Upper lobe of right lung (tissue), 1 donor: ENCODE results near the gene AMOTL1. TPM values are rescaled to one million over a fixed set of nuclear protein-coding genes. Genes with fewer than 3 reads are reported as not detected.

Experiments
- ATAC-seq: fragments of 200-7000 bp; cut with Tn5 transposase; one replicate; pipeline ENCODE4 v1.9.1; 2020; ENCODE audit warnings: mild to moderate bottlenecking, moderate library complexity
- DNase-seq: peaks from one replicate; pipeline ENCODE4 v3.0.0-alpha.2; 2020
- H3K27ac ChIP-seq: fragments of 200-600 bp; one replicate; pipeline ENCODE4 v1.8.0; 2022
- H3K27me3 ChIP-seq: fragments of 200-600 bp; one replicate; pipeline ENCODE4 v1.8.0; 2022; ENCODE audit warnings: mild to moderate bottlenecking
- H3K36me3 ChIP-seq: fragments of 200-600 bp; one replicate; pipeline ENCODE4 v1.8.0; 2022
- H3K4me1 ChIP-seq: fragments of 200-600 bp; one replicate; pipeline ENCODE4 v1.8.0; 2022
- H3K4me3 ChIP-seq: fragments of 200-600 bp; one replicate; pipeline ENCODE4 v1.8.0; 2022; ENCODE audit warnings: mild to moderate bottlenecking
- H3K9me3 ChIP-seq: fragments of 200-600 bp; one replicate; pipeline ENCODE4 v1.8.0; 2022
- CTCF ChIP-seq: fragments of 200-600 bp; IDR thresholded peaks from one replicate; pipeline ENCODE4 v1.8.0; 2022; ENCODE audit warnings: antibody characterized with exemption
- intact Hi-C: fragments of 100-400 bp; cut with DNase I; formaldehyde crosslinking; loops from one replicate; pipeline ENCODE4 v1.11.0; 2022
- total RNA-seq: library from RNA; stranded (reverse); fragmentation: NEBNext Ultra II Directional; extraction: Animal tissue kit (Norgen Biotek cat#: 25700); gene quantifications from one replicate; pipeline ENCODE4 v1.2.1, GENCODE V29; 2021
- donor health status: DM: no; HTN: yes; CAD: no; lungs with severe emphysema.

Gene AMOTL1
- total RNA-seq, 1 donor from 2014 or later: 62.5 TPM

GRCh38 chr11:94826415-94826814, 58.3 kb downstream of the AMOTL1 start:
- no peaks in the 10 kb centered on the region for H3K9me3 ChIP-seq
- H3K27me3 ChIP-seq: no peaks in the 10 kb centered on the region
- H3K27ac ChIP-seq: no peak overlapping the region
- peaks cover 69% of the 10 kb centered on the region for H3K36me3 ChIP-seq
- no peak for DNase-seq
- intact Hi-C loops: no loop called here
- TF ChIP-seq CTCF: no peak
- no peak for ATAC-seq
- H3K4me1 ChIP-seq: peaks cover 14% of the 10 kb centered on the region
- H3K4me3 ChIP-seq: no peak overlapping the region

GRCh38 chr11:94828088-94828487, 59.9 kb downstream of the AMOTL1 start:
- Histone ChIP-seq H3K9me3 (no peaks in the 10 kb centered on the region), H3K4me3 (no peak overlapping the region), H3K4me1 (peaks cover 22% of the 10 kb centered on the region), H3K36me3 (peaks cover 68% of the 10 kb centered on the region), H3K27ac (no peak overlapping the region), H3K27me3 (no peaks in the 10 kb centered on the region)
- no peak for TF ChIP-seq CTCF
- intact Hi-C loops: no loop called here
- ATAC-seq (no peak), DNase-seq (no peak)

GRCh38 chr11:94830722-94831510, 62.8 kb downstream of the AMOTL1 start:
- Histone ChIP-seq H3K27me3 (no peaks in the 10 kb centered on the region), H3K9me3 (no peaks in the 10 kb centered on the region), H3K4me3 (no peak overlapping the region), H3K36me3 (peaks cover 62% of the 10 kb centered on the region), H3K4me1 (peaks cover 35% of the 10 kb centered on the region), H3K27ac (peak overlapping the region; percentile 25)
- TF ChIP-seq CTCF: no peak
- intact Hi-C loops: no loop called here
- DNase-seq (no peak), ATAC-seq (no peak)

- peaks cover 62% of the 10 kb centered on the region for H3K36me3 ChIP-seq
- TF ChIP-seq CTCF: no peak
- peaks cover 41% of the 10 kb centered on the region for H3K4me1 ChIP-seq
These were observed 63.4 kb downstream of the AMOTL1 start for GRCh38 chr11:94831529-94831928.

GRCh38 chr11:94832604-94833235, 64.6 kb downstream of the AMOTL1 start:
- H3K4me3 ChIP-seq: no peak overlapping the region
- intact Hi-C loops: no loop called here
- TF ChIP-seq CTCF: no peak
- no peak overlapping the region for H3K27ac ChIP-seq
- no peaks in the 10 kb centered on the region for H3K9me3 ChIP-seq
- ATAC-seq (peak; percentile 87), DNase-seq (no peak)
- peaks cover 52% of the 10 kb centered on the region for H3K4me1 ChIP-seq
- no peaks in the 10 kb centered on the region for H3K27me3 ChIP-seq
- H3K36me3 ChIP-seq: peaks cover 52% of the 10 kb centered on the region

More at GRCh38 chr11:94831529-94831928, 63.4 kb downstream of the AMOTL1 start:
- no peak for ATAC-seq
- H3K27ac ChIP-seq: no peak overlapping the region
- H3K4me3 ChIP-seq: no peak overlapping the region
- H3K27me3 ChIP-seq: no peaks in the 10 kb centered on the region
- no peaks in the 10 kb centered on the region for H3K9me3 ChIP-seq
- no peak for DNase-seq
- intact Hi-C loops: no loop called here
